GM21447 (cell line): ENCODE measurements around the gene RETREG3.

Experiments
- ATAC-seq: cut with Tn5 transposase; IDR thresholded peaks from one replicate; pipeline ENCODE4 v1.9.1; 2021; ENCODE audit not compliant: unreplicated experiment

Gene RETREG3

GRCh38 chr17:42535155-42536047 lies 73.8 kb downstream of the RETREG3 start:
- ATAC-seq: no peak

GRCh38 chr17:42531455-42532354 lies 77.5 kb downstream of the RETREG3 start:
- ATAC-seq: no peak

GRCh38 chr17:42530952-42531454 lies 78.2 kb downstream of the RETREG3 start:
- ATAC-seq: no peak
